Right kidney (tissue), 1 donor: Measurements from ENCODE around the gene MUC5B.

Experiments used
- DNase-seq: peaks from one replicate; pipeline ENCODE4 v3.0.0-alpha.2; 2016

Gene MUC5B

GRCh38 chr11:1267441-1268100 is 44.7 kb downstream of the MUC5B start:
- DNase-seq = no peak

- DNase-seq = no peak
Observed at GRCh38 chr11:1269957-1270356, 47.1 kb downstream of the MUC5B start.

GRCh38 chr11:1270476-1270875 is 47.6 kb downstream of the MUC5B start:
- no peak for DNase-seq

GRCh38 chr11:1271002-1271401 is 48.1 kb downstream of the MUC5B start:
- DNase-seq = no peak

- no peak for DNase-seq
Observed at GRCh38 chr11:1271406-1271805, 48.5 kb downstream of the MUC5B start.

- DNase-seq = no peak
Observed at GRCh38 chr11:1271927-1272326, 49.1 kb downstream of the MUC5B start.

- no peak for DNase-seq
Observed at GRCh38 chr11:1272531-1272930, 49.7 kb downstream of the MUC5B start.

- no peak for DNase-seq
Observed at GRCh38 chr11:1274501-1274900, 51.6 kb downstream of the MUC5B start.

GRCh38 chr11:1275021-1275420 is 52.2 kb downstream of the MUC5B start:
- no peak for DNase-seq

- no peak for DNase-seq
Observed at GRCh38 chr11:1276041-1276790, 53.4 kb downstream of the MUC5B start.

GRCh38 chr11:1276866-1277615 is 54.2 kb downstream of the MUC5B start:
- DNase-seq = no peak

- DNase-seq = no peak
Observed at GRCh38 chr11:1277936-1278512, 55.2 kb downstream of the MUC5B start.

- DNase-seq = no peak
Observed at GRCh38 chr11:1278766-1279673, 56.2 kb downstream of the MUC5B start.

GRCh38 chr11:1279674-1280055 is 56.8 kb downstream of the MUC5B start:
- no peak for DNase-seq

- DNase-seq = no peak
Observed at GRCh38 chr11:1280116-1281035, 57.5 kb downstream of the MUC5B start.

GRCh38 chr11:1281326-1281973 is 58.6 kb downstream of the MUC5B start:
- no peak for DNase-seq

GRCh38 chr11:1281974-1282365 is 59.1 kb downstream of the MUC5B start:
- DNase-seq = no peak

GRCh38 chr11:1283091-1283511 is 60.2 kb downstream of the MUC5B start:
- DNase-seq = no peak

- DNase-seq = no peak
Observed at GRCh38 chr11:1283906-1284305, 61.0 kb downstream of the MUC5B start.

- DNase-seq = no peak
Observed at GRCh38 chr11:1285316-1285744, 62.5 kb downstream of the MUC5B start.
